Activated gamma-delta T cell treated with Interleukin-2 at 50 U/mL for 16 hours (primary cell): ENCODE data around the gene NT5E.

ENCODE experiments used
- DNase-seq: peaks from one replicate; pipeline ENCODE4 v3.0.0-alpha.2; 2020

The NT5E gene

DNA sequence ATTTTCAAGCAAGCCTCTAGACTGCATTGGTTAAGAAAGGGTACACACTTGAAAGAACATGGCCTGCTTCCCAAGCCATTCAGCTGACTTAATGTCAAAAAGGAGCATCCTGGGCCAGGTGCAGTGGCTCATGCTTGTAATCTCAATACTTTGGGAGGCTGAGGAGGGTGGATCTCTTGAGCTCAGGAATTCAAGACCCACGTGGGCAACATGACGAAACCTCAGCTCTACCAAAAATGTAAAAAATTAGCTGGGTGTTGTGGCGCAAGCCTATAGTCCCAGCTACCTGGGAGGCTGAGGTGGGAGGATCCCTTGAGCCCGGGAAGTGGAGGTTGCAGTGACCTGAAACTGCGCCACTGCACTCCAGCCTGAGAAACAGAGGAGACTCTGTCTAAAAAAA lies 26.9 kb upstream of the NT5E start:
- DNase-seq, result no peak

DNA sequence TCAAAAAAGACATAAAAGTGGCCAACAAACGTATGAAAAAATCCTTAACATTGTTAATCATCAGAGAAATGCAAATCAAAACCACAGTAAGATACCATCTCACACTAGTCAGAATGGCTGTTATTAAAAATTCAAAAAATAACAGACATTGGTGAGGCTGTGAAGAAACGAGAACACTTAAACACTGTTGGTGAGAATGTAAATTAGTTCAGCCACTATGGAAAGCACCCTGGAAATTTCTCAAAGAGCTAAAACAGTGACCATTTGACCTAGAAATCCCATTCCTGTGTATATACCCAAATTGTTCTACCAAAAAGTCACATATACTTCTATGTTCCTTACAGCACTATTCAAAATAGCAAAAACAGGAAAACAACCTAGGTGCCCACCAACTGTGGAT lies 24.9 kb upstream of the NT5E start:
- DNase-seq, result no peak

DNA sequence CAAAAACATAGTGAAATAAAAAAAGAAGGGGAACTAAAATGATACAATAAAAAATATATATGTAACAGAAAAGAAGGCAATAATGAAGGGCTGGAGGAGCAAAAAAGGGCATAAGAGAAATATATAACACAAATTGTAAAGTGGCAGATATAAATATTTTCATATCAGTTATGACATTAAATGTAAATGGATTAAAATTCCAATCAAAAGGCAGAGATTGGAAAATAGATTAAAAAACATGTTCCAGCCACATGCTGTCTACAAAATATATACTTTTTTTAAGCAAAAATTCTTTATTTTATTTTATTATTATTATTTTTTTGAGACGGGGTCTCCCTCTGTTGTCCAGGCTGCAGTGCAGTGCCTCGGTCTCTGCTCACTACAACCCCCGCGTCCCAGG lies 23.9 kb upstream of the NT5E start:
- DNase-seq, result no peak

DNA sequence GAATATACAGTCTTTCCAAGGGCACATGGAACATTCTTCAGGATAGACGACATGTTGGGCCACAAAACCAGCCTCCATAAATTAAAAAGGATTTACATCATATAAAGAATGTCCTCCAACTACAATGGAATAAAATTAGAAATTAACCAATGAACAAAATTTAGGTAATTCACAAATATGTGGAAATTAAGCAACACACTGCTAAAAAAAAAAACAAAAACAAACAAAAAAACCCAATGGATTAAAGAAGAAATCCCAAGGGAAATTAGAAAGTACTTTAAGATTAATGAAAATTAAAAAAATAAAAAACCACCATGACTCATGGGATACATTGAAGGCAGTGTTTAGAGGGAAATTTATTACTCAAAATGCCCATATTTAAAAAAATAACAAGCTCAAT lies 21.4 kb upstream of the NT5E start:
- DNase-seq, result no peak

DNA sequence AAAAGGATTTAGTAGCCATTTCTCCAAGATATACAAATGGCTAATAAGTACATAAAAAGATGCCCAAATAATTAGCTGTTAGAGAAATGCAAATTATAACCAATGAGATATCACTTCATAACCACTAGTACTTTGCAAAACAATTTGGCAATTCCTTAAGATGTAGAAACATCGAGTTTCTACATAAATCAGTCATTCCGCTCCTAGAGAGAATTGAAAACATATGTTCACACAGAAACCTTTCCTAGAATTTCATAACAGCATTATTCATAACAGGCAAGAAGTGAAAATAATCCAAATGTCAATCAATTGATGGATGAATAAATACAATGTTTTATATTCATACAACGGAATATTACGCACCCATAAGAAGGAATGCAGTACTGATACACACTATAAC lies 20.5 kb upstream of the NT5E start:
- no peak for DNase-seq

DNA sequence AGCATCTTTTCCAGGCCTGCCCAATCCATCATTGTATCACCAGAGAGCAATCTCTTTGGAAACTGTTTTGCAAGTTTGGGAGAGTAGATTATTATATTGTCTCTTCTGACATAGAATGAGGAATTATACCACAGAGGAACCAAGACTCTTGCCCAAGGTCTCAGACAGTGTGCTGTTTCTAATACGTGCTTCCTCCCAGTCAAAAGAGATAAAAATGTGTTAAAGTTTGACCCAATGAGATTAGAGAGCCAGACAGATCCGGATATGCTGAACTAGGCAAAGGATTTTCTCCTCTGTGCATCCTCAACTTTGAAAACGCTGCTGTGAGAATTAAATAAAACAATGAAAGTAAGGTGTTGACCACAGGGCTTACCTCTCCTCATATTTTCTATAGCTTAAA lies 18.6 kb upstream of the NT5E start:
- no peak for DNase-seq

DNA sequence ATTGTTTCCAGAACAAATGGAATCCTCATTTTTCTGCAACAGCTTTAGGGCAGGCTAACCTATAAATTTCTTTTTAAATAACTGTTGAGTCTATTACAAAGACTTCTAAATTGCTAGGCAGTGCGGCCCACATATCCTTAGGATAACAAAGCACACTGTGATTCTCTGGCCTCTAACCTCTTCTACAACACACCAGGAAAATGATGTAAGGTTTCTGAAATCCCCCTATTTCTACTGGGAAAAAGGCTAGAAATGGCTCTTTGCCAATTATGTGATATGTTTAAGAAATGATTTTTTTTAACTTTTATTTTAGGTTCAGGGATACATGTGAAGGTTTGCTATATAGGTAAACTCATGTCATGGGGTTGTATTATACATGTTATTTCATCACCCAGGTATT lies 17.3 kb upstream of the NT5E start:
- DNase-seq, result no peak

DNA sequence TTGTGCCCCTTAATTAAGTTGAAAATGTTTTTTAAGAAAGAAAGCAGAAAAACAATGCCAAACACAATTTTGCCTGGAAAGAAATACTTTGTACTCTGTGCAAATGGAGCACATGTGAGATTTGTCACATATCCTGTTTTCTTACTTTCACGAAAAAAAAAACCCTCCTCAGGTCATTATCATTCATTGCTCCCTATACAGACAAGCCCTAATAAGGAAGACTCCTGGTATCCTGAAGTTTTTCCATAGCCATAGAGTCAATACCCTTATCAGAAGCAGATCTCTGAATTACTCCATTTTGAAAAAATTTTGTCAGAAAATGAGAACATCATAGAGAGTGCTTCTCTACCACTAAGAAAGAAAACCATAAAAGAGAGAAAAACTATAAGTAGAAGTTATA lies 14.0 kb upstream of the NT5E start:
- no peak for DNase-seq

DNA sequence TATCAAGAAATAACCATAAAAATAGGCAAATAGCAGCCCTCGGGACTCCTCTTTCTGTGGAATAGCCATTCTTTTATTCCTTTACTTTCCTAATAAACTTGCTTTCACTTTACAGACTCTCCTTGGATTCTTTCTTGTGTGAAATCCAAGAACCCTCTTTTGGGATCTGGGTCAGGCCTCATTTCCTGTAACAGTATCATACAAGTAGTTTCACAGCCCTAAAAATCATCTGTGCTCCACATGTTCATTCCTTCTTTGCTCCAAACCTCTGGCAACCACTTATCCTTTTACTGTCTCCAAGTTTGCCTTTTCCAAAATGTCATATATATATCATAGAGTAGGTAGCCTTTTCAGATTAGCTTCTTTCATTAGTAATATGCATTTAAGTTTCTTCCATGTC lies 13.5 kb upstream of the NT5E start:
- DNase-seq, result no peak

DNA sequence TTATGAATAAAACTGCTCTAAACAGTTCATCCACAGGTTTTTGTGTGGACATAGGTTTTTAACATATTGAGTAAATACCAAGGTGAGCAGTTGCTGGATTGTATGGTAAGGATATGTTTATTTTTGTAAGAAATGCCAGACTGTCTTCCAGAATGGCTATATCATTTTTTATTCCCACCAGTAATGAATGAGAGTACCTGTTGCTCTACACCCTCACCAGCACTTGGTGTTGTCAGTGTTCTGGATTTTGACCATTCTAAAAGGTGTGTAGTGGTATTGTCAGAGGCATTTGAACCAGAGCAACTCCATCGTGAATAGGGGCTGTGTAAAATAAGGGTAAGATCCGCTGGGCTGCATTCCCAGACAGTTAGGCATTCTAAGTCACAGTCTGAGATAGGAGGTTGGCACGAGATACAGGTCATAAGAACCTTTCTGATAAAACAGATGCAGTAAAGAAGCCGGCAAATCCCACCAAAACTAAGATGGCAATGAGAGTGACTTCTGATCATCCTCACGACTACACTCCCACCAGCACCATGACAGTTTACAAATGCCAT lies 12.9 kb upstream of the NT5E start:
- no peak for DNase-seq

DNA sequence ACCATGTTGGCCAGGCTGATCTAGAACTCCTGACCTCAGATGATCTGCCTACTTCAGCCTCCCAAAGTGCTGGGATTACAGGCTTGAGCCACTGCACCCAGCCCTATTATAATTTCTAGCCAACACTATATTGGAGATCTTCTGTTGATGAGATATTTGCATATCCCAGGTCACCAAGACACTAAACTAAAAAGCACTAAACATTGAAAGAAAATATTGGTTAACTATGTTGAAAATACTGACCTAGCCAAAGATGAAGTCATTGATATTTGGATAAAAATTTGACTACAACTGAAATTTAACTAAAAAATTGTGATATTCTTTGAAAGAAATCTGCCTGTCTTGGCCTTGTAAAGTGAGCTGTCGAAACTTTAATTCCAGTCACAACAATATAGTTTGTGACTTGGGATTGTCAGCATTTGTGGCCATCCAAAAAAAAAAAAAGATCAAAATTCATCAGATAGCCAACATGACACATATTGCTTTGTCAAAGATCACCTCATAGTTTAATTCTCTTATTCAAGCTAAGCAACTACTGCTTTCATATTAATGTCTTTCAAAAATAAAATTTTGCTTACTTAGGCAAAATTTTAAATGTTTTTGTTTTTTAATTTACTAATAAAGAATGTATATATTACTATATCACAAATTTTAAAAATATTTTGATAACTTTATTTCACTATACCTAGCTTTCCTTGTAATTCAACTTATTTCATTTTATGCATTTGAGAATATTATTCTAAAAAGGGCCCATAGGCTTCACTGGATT lies 6.3 kb upstream of the NT5E start:
- DNase-seq, result no peak

DNA sequence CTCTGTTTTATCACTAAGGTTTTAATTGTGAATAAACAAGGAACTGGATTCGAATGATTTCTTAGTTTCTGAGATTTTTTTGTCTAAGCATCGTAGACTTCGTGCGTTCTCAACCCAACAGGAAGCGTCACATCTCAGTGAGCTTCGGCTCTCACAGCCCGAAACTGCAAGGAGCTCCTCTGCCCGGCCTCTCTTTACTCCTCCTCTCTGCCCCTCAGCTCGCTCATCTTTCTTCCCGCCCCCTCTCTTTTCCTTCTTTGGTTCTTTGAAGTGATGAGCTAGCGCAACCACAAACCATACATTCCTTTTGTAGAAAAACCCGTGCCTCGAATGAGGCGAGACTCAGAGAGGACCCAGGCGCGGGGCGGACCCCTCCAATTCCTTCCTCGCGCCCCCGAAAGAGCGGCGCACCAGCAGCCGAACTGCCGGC lies 480 bp upstream of the NT5E start:
- peak; percentile 36 for DNase-seq

DNA sequence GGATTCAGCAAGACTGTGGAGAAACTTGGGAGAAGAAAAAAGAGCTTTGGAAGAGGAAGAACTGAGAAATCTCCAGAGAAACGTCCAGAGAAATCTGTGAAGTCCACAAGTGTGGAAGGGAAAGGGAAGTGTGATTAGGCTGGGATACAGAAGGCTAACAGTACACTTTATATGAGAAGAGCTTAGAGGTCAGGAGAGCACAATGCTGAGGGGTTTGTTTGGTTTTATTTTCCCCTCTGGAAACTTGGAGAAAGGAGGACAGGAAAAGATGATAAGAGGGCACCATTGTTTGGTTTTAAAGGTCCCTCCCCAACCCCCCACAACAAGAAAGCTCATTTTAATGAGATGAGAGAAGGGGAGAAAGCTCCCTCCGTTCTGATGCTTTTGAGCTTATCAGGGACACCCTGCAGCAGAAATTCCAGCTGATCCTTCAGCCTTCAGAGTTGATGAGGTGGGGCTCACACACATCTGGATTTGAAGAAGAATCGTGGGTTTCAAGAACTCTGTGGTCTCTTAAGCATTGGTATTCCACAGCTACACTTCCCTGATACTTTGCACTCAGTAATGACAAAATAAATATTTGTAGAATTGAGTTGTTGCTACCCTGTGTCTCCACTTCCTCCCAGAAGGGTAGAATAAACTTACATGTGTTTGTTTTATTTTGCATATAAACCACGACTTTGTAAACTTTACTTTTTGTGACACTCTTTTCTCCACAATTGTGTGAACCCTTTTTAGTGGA lies 1.9 kb downstream of the NT5E start:
- DNase-seq, result no peak

DNA sequence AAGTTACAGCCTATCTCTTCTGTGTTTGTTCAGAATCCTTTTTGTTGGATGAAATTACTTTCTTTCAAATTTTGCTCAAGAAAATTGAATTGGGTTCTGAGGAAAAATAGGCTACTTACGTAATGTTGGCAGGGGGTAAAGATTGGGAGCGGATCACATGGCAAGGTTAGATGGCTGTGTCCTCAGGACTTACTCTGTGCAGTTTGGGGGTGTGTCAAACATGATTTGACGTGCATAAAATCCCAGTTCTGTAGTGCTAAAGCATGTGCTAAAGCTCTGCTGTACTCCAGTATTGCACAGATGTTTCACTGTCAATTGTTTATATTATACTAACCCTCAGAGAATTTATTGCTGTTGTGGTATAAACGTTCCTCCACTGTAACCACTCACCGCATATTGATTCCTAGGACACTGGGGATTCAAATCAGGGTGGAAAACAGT lies 2.6 kb downstream of the NT5E start:
- DNase-seq, result no peak

DNA sequence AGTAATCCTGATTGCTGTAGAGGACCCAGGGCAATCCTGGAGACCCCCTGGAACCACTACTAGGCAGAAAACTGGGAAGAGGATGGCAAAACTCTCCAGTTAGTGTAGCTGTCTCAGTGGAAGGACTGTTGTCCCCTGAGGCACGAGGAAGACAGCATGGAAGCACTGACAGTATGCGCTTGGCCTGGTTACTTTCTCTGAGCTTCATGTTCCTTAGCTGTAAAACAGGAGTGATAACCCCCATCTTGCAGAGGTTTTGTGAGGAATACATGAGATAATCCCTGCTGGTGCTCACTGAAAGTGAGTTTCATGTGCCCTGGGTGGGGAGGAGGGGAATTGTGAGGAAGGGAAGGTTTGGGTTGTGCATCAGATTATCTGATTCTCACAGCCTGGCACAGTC lies 3.2 kb downstream of the NT5E start:
- DNase-seq, result no peak

DNA sequence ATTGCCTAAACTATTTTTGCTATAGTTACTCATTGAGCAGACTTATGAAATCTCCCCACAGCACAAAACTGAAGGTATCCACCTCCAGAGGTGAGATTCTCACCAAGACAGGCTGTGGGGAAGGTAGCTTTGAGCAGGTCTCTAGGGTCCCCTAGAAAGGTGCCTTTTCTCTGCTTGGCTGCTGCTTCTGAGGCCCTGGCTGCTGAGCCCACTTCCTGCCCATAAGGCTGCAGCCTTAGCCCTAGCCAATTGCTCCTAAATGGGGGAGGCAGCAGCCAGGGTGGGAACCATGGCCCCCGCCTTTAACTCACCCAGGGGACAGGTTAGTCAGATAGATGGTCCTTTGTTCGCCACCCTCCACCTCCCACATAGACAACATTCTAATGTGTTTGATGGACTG lies 3.6 kb downstream of the NT5E start:
- DNase-seq, result peak; percentile 20

DNA sequence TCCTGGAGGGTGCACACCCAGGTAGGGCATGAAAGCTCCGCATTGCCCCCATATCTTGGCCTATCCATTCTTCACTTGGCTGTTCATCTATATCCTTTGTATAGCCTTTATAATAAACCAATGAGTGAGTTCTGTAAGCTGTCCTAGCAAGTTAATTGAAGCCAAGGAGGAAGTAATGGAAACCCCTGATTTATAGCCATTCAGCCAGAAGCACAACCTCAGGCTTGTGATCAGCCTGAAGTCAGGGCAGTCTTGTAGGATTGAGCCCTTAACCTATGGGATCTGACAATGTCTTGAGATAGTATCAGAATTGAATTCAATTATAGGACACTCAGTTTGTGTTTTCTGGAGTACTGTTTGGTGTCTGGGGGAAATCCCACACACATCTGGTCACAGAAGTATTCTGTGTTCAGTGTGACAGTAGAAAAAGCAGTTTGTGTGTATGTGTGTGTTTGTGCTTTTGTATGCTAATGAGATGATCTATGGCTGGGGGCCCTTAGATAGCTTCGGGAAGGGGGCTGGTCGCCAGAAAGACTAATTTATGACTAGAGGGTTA lies 5.7 kb downstream of the NT5E start:
- no peak for DNase-seq

DNA sequence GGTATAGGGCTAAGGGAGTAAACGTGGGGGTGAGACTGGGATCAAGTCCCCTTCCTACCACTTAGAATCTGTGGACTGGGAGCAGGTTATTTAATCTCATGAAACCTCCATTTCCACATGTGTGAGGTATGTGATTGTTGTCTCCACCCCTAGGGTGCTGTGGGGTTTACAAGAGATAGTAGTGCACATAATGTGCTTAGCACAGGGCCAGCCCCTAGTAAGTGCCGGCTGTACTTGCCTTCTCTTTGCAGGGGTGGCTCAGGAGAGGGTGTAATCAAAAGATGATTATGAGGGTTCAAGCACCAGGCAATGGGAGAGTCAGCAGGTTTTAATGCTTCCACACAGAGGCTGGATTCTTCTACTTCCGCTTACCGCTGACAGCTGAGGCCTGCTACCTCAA lies 6.9 kb downstream of the NT5E start:
- no peak for DNase-seq

DNA sequence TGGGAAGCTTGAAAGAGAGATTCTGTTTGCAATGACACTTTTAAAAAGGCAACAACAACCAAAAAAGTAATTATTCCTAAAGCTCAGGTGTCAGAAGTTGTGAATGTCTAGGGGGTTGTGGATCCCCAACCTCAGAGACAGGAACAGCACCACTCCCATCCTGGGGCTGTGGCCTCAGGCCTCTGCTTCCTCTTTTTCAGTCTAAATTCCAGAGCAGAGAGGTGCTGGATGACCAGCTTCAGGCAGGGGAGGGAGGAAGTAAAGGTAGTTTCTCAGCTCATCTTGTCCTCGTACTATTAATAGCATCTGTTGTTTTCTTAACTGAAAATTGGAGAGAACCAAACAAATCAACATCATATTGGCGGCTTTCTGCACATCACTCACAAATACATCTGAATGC lies 8.3 kb downstream of the NT5E start:
- no peak for DNase-seq

DNA sequence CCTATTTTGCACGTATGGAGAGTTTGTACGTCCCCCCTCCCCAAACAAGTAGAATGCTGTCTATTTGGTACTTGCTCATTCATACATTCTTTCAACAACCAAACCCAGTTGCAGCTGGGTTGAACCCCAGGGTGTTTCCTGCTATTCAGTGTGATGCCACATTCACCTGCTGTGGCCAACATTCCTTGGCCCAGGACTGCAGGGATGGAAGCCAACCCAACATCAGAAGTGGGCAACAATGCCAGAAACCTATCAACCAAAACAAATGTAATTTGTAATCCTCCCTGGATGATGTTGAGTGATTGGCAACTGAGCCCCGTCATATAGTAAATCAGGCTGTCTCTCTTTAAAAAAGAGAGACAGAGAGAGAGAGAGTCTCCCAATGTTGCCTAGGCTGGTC lies 8.9 kb downstream of the NT5E start:
- no peak for DNase-seq

DNA sequence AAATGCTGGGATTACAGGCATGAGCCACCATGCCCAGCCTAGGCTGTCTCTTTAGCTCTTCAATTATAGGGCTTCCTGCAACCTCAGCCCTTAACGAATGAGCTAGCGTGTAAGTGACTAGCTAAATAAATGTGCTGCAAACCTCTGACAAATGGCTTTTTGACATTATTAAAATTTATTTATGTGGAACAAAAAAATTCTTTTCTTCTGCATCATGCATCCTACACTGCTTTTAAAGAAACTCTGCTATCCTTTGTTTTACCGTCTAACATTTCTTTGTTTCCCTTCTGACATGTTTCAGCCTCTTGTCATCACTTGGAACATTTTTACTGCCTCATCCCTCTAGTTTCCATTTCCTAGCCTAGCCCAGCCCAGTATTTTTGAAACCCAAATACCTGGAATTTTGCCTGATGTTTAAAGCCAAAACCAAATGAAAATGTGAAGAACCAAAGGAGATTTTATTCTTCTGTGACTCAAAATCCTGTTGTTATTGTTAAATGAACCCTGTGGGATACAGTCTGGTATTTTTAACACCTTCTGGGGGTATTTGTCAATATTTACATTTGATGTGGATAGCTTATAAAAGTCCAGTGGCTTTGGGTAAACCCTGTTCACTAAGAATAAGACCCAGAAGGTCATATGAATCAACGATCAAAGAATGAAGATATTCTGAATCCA lies 9.5 kb downstream of the NT5E start:
- no peak for DNase-seq

DNA sequence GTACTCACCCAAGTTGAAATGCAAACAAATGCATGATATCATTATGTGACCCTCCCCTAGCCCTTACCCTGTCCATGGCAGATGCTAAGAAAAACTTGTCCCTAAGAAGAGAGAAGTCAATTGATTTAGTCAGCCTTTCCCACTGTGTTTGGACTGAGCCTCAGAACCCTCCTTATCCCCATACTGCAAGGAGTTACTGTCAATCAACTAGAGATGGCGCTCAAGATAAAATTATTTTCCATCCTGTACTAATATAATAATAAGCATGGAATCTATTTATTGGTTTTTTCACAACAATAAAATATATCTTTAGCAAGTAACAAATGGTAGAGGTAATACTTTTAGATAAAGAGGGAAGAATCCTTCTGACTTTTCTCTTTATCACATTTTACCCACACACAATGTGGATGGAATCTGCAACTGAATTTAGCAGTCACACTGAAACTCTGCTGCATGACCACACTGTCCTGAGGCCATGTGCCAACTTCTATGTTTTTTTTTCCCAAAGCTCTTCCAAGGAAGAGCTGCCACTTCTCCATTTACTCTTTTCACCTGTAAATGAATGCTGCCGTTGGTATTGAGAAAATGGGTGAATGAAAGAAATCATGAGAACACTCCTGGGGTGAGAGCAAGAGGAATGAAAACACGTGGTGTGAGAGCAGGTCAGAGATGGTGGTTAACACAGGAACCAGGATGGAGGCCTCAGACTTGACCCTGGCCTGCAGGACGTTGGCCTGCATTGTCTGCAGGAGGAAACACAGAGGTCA lies 10.5 kb downstream of the NT5E start:
- no peak for DNase-seq
